OCI-LY7 (cell line): Measurements from ENCODE around the gene COL4A5. TPM values are rescaled to one million over a fixed set of nuclear protein-coding genes. Genes with fewer than 3 reads are reported as not detected.

Experiments
- BruUV-seq: library from RNA; stranded (reverse); fragments of 400-500 nt; replicated peaks from 2 replicates; lab custom pipeline; 2021; lab: Mats Ljungman, UMichigan
- CTCF ChIA-PET: fragments of 300-600 bp; sonication (Branson Sonifier 250); formaldehyde crosslinking; loops from one replicate; lab custom pipeline; 2022; ENCODE audit warnings: antibody characterized with exemption; ENCODE audit not compliant: unreplicated experiment; lab: Charles Lee
- POLR2A ChIA-PET: fragments of 300-600 bp; sonication (Branson Sonifier 250); formaldehyde crosslinking; loops from one replicate; lab custom pipeline; 2022; ENCODE audit warnings: antibody characterized with exemption; lab: Charles Lee
- DNase-seq: peaks from one replicate; pipeline ENCODE4 v3.0.0-alpha.2; 2015; ENCODE audit warnings: low spot score
- H2AFZ ChIP-seq: fragments of 200-600 bp; sonication (generic), shearing (Covaris generic); 2 replicates; pipeline ENCODE4 v1.6.1; 2014; ENCODE audit warnings: mild to moderate bottlenecking, antibody characterized with exemption, low read length, moderate library complexity
- H3K27ac ChIP-seq: fragments of 200-600 bp; sonication (generic); 2 replicates; pipeline ENCODE4 v1.5.1; 2014; ENCODE audit warnings: mixed run types, low read depth, mild to moderate bottlenecking, moderate library complexity, low read length, inconsistent platforms; ENCODE audit not compliant: poor library complexity, severe bottlenecking
- H3K36me3 ChIP-seq: fragments of 200-600 bp; sonication (generic); 2 replicates; pipeline ENCODE4 v1.6.1; 2014; ENCODE audit warnings: mild to moderate bottlenecking, antibody characterized with exemption, low read length, moderate library complexity, mixed read lengths; ENCODE audit not compliant: insufficient read depth
- H3K4me1 ChIP-seq: fragments of 200-600 bp; sonication (generic); 2 replicates; pipeline ENCODE4 v1.5.1; 2014; ENCODE audit warnings: mild to moderate bottlenecking, low read length; ENCODE audit not compliant: insufficient read depth, poor library complexity, severe bottlenecking
- H3K4me2 ChIP-seq: fragments of 200-600 bp; sonication (generic); 2 replicates; pipeline ENCODE4 v1.6.1; 2014; ENCODE audit warnings: mild to moderate bottlenecking, low read length
- H3K4me3 ChIP-seq: fragments of 200-600 bp; sonication (generic); 2 replicates; pipeline ENCODE4 v1.5.1; 2014; ENCODE audit warnings: mild to moderate bottlenecking, low read depth, low read length; ENCODE audit not compliant: poor library complexity, severe bottlenecking
- H3K79me2 ChIP-seq: fragments of 200-600 bp; sonication (generic); 2 replicates; pipeline ENCODE4 v1.6.1; 2016; ENCODE audit warnings: low read depth, mild to moderate bottlenecking, low read length, moderate library complexity, mixed read lengths; ENCODE audit not compliant: insufficient read depth
- H3K9me2 ChIP-seq: fragments of 200-600 bp; sonication (generic); 2 replicates; pipeline ENCODE4 v1.6.1; 2016; ENCODE audit warnings: mild to moderate bottlenecking, low read length, mixed read lengths; ENCODE audit not compliant: insufficient read depth
- H3K9me3 ChIP-seq: fragments of 200-600 bp; sonication (generic); 2 replicates; pipeline ENCODE4 v1.6.1; 2014; ENCODE audit warnings: mild to moderate bottlenecking, mixed run types, low read length, mixed read lengths
- H4K20me1 ChIP-seq: fragments of 200-600 bp; sonication (generic); 2 replicates; pipeline ENCODE4 v1.6.1; 2014; ENCODE audit warnings: mild to moderate bottlenecking, antibody characterized with exemption, low read length, moderate library complexity, mixed read lengths; ENCODE audit not compliant: insufficient read depth
- CTCF ChIP-seq: fragments of 200-600 bp; sonication (generic); conservative IDR thresholded peaks from 2 replicates; pipeline ENCODE4 v1.5.1; 2014; ENCODE audit warnings: mild to moderate bottlenecking, antibody characterized with exemption, low read length, moderate library complexity, mixed read lengths
- EZH2phosphoT487 ChIP-seq: fragments of 200-600 bp; sonication (generic); IDR thresholded peaks from 2 replicates; pipeline ENCODE4 v1.6.1; 2018; ENCODE audit warnings: low read depth, borderline replicate concordance, mild to moderate bottlenecking, mixed run types, antibody characterized with exemption, low read length, moderate library complexity, mixed read lengths
- intact Hi-C: fragments of 100-400 bp; cut with micrococcal nuclease; formaldehyde crosslinking; loops from one replicate; pipeline ENCODE4 v1.10.0; 2022; ENCODE audit not compliant: unreplicated experiment
- total RNA-seq, 2 experiments: library from RNA; depleted of rRNA in 1 of 2; stranded (reverse); fragments of >200 nt in 1 of 2; shearing (Covaris generic) in 1 of 2; gene quantifications; 2 replicates each; pipeline ENCODE4 v1.2.3, GENCODE V29; 2014 to 2022

The COL4A5 gene
- total RNA-seq, 2 experiments from 2014 or later = not detected

- TF ChIP-seq EZH2phosphoT487 (no peak), CTCF (no peak)
- Histone ChIP-seq H3K4me1 (no peaks in the 10 kb centered on the region), H3K27ac (no peak overlapping the region), H2AFZ (no peak overlapping the region), H3K79me2 (no peaks in the 10 kb centered on the region), H3K36me3 (no peaks in the 10 kb centered on the region), H3K4me3 (no peak overlapping the region), H4K20me1 (no peaks in the 10 kb centered on the region), H3K9me3 (no peaks in the 10 kb centered on the region), H3K9me2 (no peaks in the 10 kb centered on the region), H3K4me2 (no peak overlapping the region)
- no TSS peak for BruUV-seq
- intact Hi-C loops = no loop called here
- no peak for DNase-seq
- ChIA-PET POLR2A (no interaction called here), CTCF (no interaction called here)
Observed at GRCh38 chrX:108722561-108722960, 282.9 kb downstream of the COL4A5 start.

GRCh38 chrX:108726748-108727147 lies 287.1 kb downstream of the COL4A5 start:
- Histone ChIP-seq H3K4me1 (no peaks in the 10 kb centered on the region), H3K4me2 (no peak overlapping the region), H3K4me3 (no peak overlapping the region), H3K9me2 (no peaks in the 10 kb centered on the region), H3K9me3 (no peaks in the 10 kb centered on the region), H3K79me2 (no peaks in the 10 kb centered on the region), H3K36me3 (no peaks in the 10 kb centered on the region), H2AFZ (no peak overlapping the region), H3K27ac (no peak overlapping the region), H4K20me1 (no peaks in the 10 kb centered on the region)
- ChIA-PET CTCF (no interaction called here), POLR2A (no interaction called here)
- intact Hi-C loops = no loop called here
- TF ChIP-seq EZH2phosphoT487 (no peak), CTCF (no peak)
- no TSS peak for BruUV-seq
- no peak for DNase-seq

GRCh38 chrX:108731153-108731552 lies 291.5 kb downstream of the COL4A5 start:
- no peak overlapping the region for H3K27ac ChIP-seq
- ChIA-PET POLR2A (no interaction called here), CTCF (no interaction called here)
- H2AFZ ChIP-seq = no peak overlapping the region
- no peak overlapping the region for H3K4me2 ChIP-seq
- no peaks in the 10 kb centered on the region for H3K79me2 ChIP-seq
- no peaks in the 10 kb centered on the region for H3K9me2 ChIP-seq
- H3K36me3 ChIP-seq = no peaks in the 10 kb centered on the region
- intact Hi-C loops = no loop called here
- DNase-seq = no peak
- TF ChIP-seq CTCF (no peak), EZH2phosphoT487 (no peak)
- H4K20me1 ChIP-seq = no peaks in the 10 kb centered on the region
- no peak overlapping the region for H3K4me3 ChIP-seq
- H3K9me3 ChIP-seq = no peaks in the 10 kb centered on the region
- no TSS peak for BruUV-seq
- H3K4me1 ChIP-seq = no peaks in the 10 kb centered on the region
